Heart left ventricle (tissue), 16 donors: ENCODE measurements around the gene MDFIC2. TPM values are rescaled to one million over a fixed set of nuclear protein-coding genes. Genes with fewer than 3 reads are reported as not detected.

Source experiments
- ATAC-seq, 4 donors: fragments of 200-7000 bp; cut with Tn5 transposase; one replicate each; pipeline ENCODE4 v1.9.1; 2020 to 2022; ENCODE audit warnings: moderate library complexity in 4 of 4, mild to moderate bottlenecking in 3 of 4, moderate number of reproducible peaks in 1 of 4
- DNase-seq, 5 donors: peaks; one replicate each; pipeline ENCODE4 v3.0.0-alpha.2; 2020
- H3K27ac ChIP-seq, 12 donors: fragments of 200-600 bp; sonication (generic) in 4 of 12; one replicate each; pipeline versions ENCODE4 v1.5.0 to v1.8.0; 2016 to 2022; ENCODE audit warnings: mild to moderate bottlenecking in 2 of 12
- H3K27me3 ChIP-seq, 9 donors: fragments of 200-600 bp; sonication (generic) in 2 of 9; one replicate each; pipeline versions ENCODE4 v1.5.1 to v1.8.0; 2016 to 2022; ENCODE audit warnings: mild to moderate bottlenecking in 3 of 9
- H3K36me3 ChIP-seq, 9 donors: fragments of 200-600 bp; sonication (generic) in 2 of 9; one replicate each; pipeline versions ENCODE4 v1.5.0 to v1.8.0; 2018 to 2022; ENCODE audit warnings: mild to moderate bottlenecking in 2 of 9
- H3K4me1 ChIP-seq, 12 donors: fragments of 200-600 bp; sonication (generic) in 4 of 12; one replicate each; pipeline versions ENCODE4 v1.5.0 to v1.8.0; 2016 to 2022; ENCODE audit warnings: mild to moderate bottlenecking in 3 of 12
- H3K4me3 ChIP-seq, 12 donors: fragments of 200-600 bp; sonication (generic) in 4 of 12; one replicate each; pipeline versions ENCODE4 v1.5.0 to v1.8.0; 2017 to 2022; ENCODE audit warnings: mild to moderate bottlenecking in 9 of 12, moderate library complexity in 4 of 12
- H3K9me3 ChIP-seq, 12 donors: fragments of 200-600 bp; sonication (generic) in 4 of 12; one replicate each; pipeline versions ENCODE4 v1.5.0 to v1.8.0; 2016 to 2022; ENCODE audit warnings: mild to moderate bottlenecking in 1 of 12
- POLR2A ChIP-seq, 2 donors: fragments of 450-650 bp; IDR thresholded peaks; one replicate each; pipeline ENCODE4 v1.6.1; 2017; ENCODE audit warnings: antibody characterized with exemption in 2 of 2, mild to moderate bottlenecking in 2 of 2, moderate library complexity in 2 of 2
- WGBS, 4 donors: extraction: QIAGEN DNeasy Blood & Tissue Kit in 2 of 4; methylation state at CpG; one replicate each; pipeline versions ENCODE4 v1.1.5 to v1.1.7; 2013 to 2018; 5-methylcytosine and 5-hydroxymethylcytosine counted together
- intact Hi-C, 10 donors: fragments of 100-400 bp; cut with DNase I; formaldehyde crosslinking; loops; one replicate each; pipeline versions ENCODE4 v1.11.1 to v1.14.2; 2022
- polyA plus RNA-seq, 2 donors: library from polyadenylated mRNA; stranded (reverse); fragments of 200-250 nt; gene quantifications; one replicate each; pipeline ENCODE4 v1.2.3, GENCODE V29; 2013
- total RNA-seq, 9 donors: library from RNA; depleted of rRNA in 2 of 9; stranded (reverse); fragments of >200 nt in 2 of 9; fragmentation: NEBNext Ultra II Directional in 3 of 9; extraction: Animal tissue kit (Norgen Biotek cat#: 25700) in 3 of 9; gene quantifications; one replicate each; pipeline versions ENCODE4 v1.1.0 to v1.2.4, GENCODE V29; 2016 to 2023
- donor health status: ischemic (EF 13 %, LVEDD 7.1; RV severe dilation, severe dysfunction).
- donor health status: healthy with polysubstance abuse.
- donor health status: DM: no; HTN: yes; CAD: no.
- donor health status: DM: no; HTN: no; CAD: no.
- donor health status: ischemic (EF 25% LVEDD 6.9; RV normal size, moderate dysfunction).
- donor health status: ischemic (EF 25% LVEDD 5.7; RV mildly dilated, moderate dysfunction).
- donor health status: healthy.
- donor health status: DM: yes; HTN: yes; CAD: no.
- donor health status: ischemic (EF 35%, LVEDD 5.7; RV mildly dilated, moderate dysfunction).
- donor health status: nonischemic (EF 11% LVEDD 7.7; RV severe dilation, severe dysfunction).
- donor health status: DM: yes; HTN: yes; CAD: no.
- donor health status: PGD.
- donor health status: ischemic (EF 29% LVEDD 5.4; RV normal size, mild dysfunction).
- donor health status: nonischemic (EF 23%, LVEDD 6.1; RV moderate dilation, normal function).

The MDFIC2 gene
- total and polyA plus RNA-seq, 11 donors, result not detected

DNA sequence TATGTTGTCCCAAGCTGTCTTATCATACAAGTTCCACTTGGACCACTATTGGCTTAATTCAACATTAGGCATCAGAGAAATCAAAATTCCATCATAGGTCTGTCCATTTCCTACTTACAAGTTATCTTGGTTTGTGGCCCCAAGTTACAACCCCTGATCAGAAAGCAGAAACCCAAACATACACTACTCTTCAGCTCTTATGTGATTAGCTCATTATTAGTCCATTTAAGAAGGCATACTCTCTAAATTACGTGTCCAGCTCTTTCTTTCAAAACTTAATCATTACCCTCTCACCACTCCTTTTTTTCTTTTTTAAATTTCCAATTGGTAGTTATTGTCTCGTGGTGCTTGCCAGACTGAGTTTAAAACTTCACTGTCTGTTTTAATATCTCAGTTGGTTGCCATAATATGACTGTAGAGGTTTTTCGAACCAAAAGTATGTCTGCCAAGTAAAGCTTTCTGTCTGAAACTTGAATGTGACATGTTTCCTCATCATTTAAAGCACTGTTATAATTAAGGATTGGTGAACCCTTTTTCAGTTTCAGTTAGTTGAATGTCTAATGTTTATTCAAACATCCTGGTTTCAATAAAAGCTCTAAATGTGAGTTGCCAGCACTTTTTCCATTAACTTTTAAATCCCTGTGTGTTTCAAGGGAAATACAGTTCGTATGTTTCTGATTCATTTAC is 162.6 kb downstream of the MDFIC2 start:
- no peaks in the 10 kb centered on the region for H3K4me1 ChIP-seq
- no peak for TF ChIP-seq POLR2A (IDR thresholded peaks at IDR 0.05)
- DNase-seq, result no peak
- H3K36me3 ChIP-seq, result no peaks in the 10 kb centered on the region
- no peak overlapping the region for H3K4me3 ChIP-seq
- ATAC-seq, result no peak
- intact Hi-C loops, result no loop called here
- no peak overlapping the region for H3K27ac ChIP-seq
- 59 to 64% (median 62%) methylated on average over 4 of the region's 4 CpGs for WGBS, 4 donors
- H3K27me3 ChIP-seq, result no peaks in the 10 kb centered on the region
- peaks cover 0 to 3% (median 0%) of the 10 kb centered on the region in 12 donors for H3K9me3 ChIP-seq
